H9 (cell line): ENCODE data around the gene PLCB1. TPM values are rescaled to one million over a fixed set of nuclear protein-coding genes. Genes with fewer than 3 reads are reported as not detected.

Source experiments
- DNase-seq: peaks from one replicate; pipeline ENCODE4 v3.0.0-alpha.2; 2017
- H2AFZ ChIP-seq: one replicate; pipeline ENCODE4 v1.6.1; 2013; ENCODE audit warnings: mild to moderate bottlenecking, low read length, control low read depth, moderate library complexity
- H2AK5ac ChIP-seq: 2 replicates; pipeline ENCODE4 v1.6.1; 2013; ENCODE audit warnings: low read length, control low read depth, mixed read lengths; ENCODE audit not compliant: insufficient read length
- H2BK120ac ChIP-seq: one replicate; pipeline ENCODE4 v1.6.1; 2013; ENCODE audit warnings: low read depth, mild to moderate bottlenecking, low read length, control low read depth, inconsistent platforms; ENCODE audit not compliant: poor library complexity, severe bottlenecking
- H2BK12ac ChIP-seq: 2 replicates; pipeline ENCODE4 v1.6.1; 2013; ENCODE audit warnings: low read length, control low read depth, mixed read lengths, low read depth; ENCODE audit not compliant: insufficient read length
- H2BK15ac ChIP-seq: 2 replicates; pipeline ENCODE4 v1.6.1; 2013; ENCODE audit warnings: low read depth, low read length, control low read depth
- H2BK20ac ChIP-seq: one replicate; pipeline ENCODE4 v1.6.1; 2013; ENCODE audit warnings: low read depth, mild to moderate bottlenecking, low read length, control low read depth, inconsistent platforms; ENCODE audit not compliant: poor library complexity, severe bottlenecking
- H2BK5ac ChIP-seq: 2 replicates; pipeline ENCODE4 v1.6.1; 2013; ENCODE audit warnings: low read length, control low read depth, mixed read lengths; ENCODE audit not compliant: insufficient read length
- H3K14ac ChIP-seq: 2 replicates; pipeline ENCODE4 v1.6.1; 2013; ENCODE audit warnings: low read length, control low read depth; ENCODE audit not compliant: insufficient read depth
- H3K18ac ChIP-seq: 2 replicates; pipeline ENCODE4 v1.6.1; 2013; ENCODE audit warnings: low read depth, mild to moderate bottlenecking, mixed read lengths, low read length, control low read depth; ENCODE audit not compliant: insufficient read length
- H3K23ac ChIP-seq: 2 replicates; pipeline ENCODE4 v1.6.1; 2013; ENCODE audit warnings: low read length, control low read depth, mixed read lengths, low read depth; ENCODE audit not compliant: insufficient read length
- H3K23me2 ChIP-seq: 2 replicates; pipeline ENCODE4 v1.6.1; 2013; ENCODE audit warnings: low read depth, mild to moderate bottlenecking, mixed read lengths, low read length, control low read depth; ENCODE audit not compliant: insufficient read length, poor library complexity, severe bottlenecking
- H3K27ac ChIP-seq: 2 replicates; pipeline ENCODE4 v1.5.1; 2013; ENCODE audit warnings: low read length, control low read depth, mixed read lengths, low read depth; ENCODE audit not compliant: insufficient read length
- H3K27me3 ChIP-seq: 2 replicates; pipeline ENCODE4 v1.6.1; 2013; ENCODE audit warnings: low read length, control low read depth, inconsistent platforms; ENCODE audit not compliant: insufficient read depth
- H3K4ac ChIP-seq: 2 replicates; pipeline ENCODE4 v1.6.1; 2013; ENCODE audit warnings: low read depth, mild to moderate bottlenecking, control low read depth, inconsistent platforms, low read length, moderate library complexity
- H3K4me1 ChIP-seq: 2 replicates; pipeline ENCODE4 v1.6.1; 2013; ENCODE audit warnings: low read length, control low read depth, inconsistent platforms; ENCODE audit not compliant: insufficient read depth
- H3K4me2 ChIP-seq: 2 replicates; pipeline ENCODE4 v1.6.1; 2013; ENCODE audit warnings: low read length, control low read depth, mixed read lengths; ENCODE audit not compliant: insufficient read length, insufficient read depth
- H3K56ac ChIP-seq: 2 replicates; pipeline ENCODE4 v1.6.1; 2013; ENCODE audit warnings: low read depth, mild to moderate bottlenecking, mixed read lengths, low read length, control low read depth; ENCODE audit not compliant: insufficient read length
- H3K79me1 ChIP-seq: 2 replicates; pipeline ENCODE4 v1.6.1; 2013; ENCODE audit warnings: low read depth, mild to moderate bottlenecking, moderate library complexity, low read length, control low read depth, inconsistent platforms; ENCODE audit not compliant: insufficient read depth, poor library complexity, severe bottlenecking
- H3K79me2 ChIP-seq: 2 replicates; pipeline ENCODE4 v1.6.1; 2013; ENCODE audit warnings: low read length, control low read depth, inconsistent platforms; ENCODE audit not compliant: insufficient read depth
- H3K9ac ChIP-seq: 2 replicates; pipeline ENCODE4 v1.6.1; 2013; ENCODE audit warnings: low read length, control low read depth, mixed read lengths; ENCODE audit not compliant: insufficient read length; ENCODE audit errors: extremely low read depth
- H3K9me3 ChIP-seq: one replicate; pipeline ENCODE4 v1.6.1; 2013; ENCODE audit warnings: low read depth, low read length, inconsistent platforms; ENCODE audit not compliant: control insufficient read depth
- H3T11ph ChIP-seq: one replicate; pipeline ENCODE4 v1.6.1; 2013; ENCODE audit warnings: mild to moderate bottlenecking, low read length, control low read depth, inconsistent platforms
- H4K20me1 ChIP-seq: one replicate; pipeline ENCODE4 v1.6.1; 2013; ENCODE audit not compliant: control insufficient read depth, insufficient read length, insufficient read depth
- H4K5ac ChIP-seq: 2 replicates; pipeline ENCODE4 v1.6.1; 2013; ENCODE audit warnings: low read depth, mild to moderate bottlenecking, mixed read lengths, low read length, control low read depth; ENCODE audit not compliant: insufficient read length
- H4K8ac ChIP-seq: replicated peaks from 2 replicates; pipeline ENCODE4 v1.6.1; 2013; ENCODE audit warnings: low read length, control low read depth, mixed read lengths, low read depth; ENCODE audit not compliant: insufficient read length
- H4K91ac ChIP-seq: 2 replicates; pipeline ENCODE4 v1.6.1; 2013; ENCODE audit warnings: low read depth, mild to moderate bottlenecking, moderate library complexity, mixed read lengths, low read length, control low read depth; ENCODE audit not compliant: insufficient read length
- H3K27ac Mint-ChIP-seq, 3 experiments: 2 replicates in 2 of 3; 3 replicates in 1 of 3; pipeline ENCODE4 v1.8.0; 2020 to 2021; ENCODE audit warnings: mixed read lengths in 3 of 3, mild to moderate bottlenecking in 1 of 3, moderate library complexity in 1 of 3
- H3K27me3 Mint-ChIP-seq: 2 replicates; pipeline ENCODE4 v1.8.0; 2021; ENCODE audit warnings: low read depth, mild to moderate bottlenecking, moderate library complexity, mixed read lengths
- H3K36me3 Mint-ChIP-seq, 3 experiments: 2 replicates in 2 of 3; 3 replicates in 1 of 3; pipeline ENCODE4 v1.8.0; 2020 to 2021; ENCODE audit warnings: low read depth in 3 of 3, mixed read lengths in 3 of 3; ENCODE audit not compliant: insufficient read depth in 1 of 3
- H3K4me1 Mint-ChIP-seq, 2 experiments: 2 replicates each; pipeline ENCODE4 v1.8.0; 2020; ENCODE audit warnings: mixed read lengths in 2 of 2
- H3K4me3 Mint-ChIP-seq, 2 experiments: 2 replicates in 1 of 2; 3 replicates in 1 of 2; pipeline ENCODE4 v1.8.0; 2020 to 2021; ENCODE audit warnings: mild to moderate bottlenecking in 2 of 2, mixed read lengths in 2 of 2, moderate library complexity in 1 of 2
- H3K9me3 Mint-ChIP-seq, 2 experiments: 2 replicates in 1 of 2; 3 replicates in 1 of 2; pipeline ENCODE4 v1.8.0; 2020; ENCODE audit warnings: mild to moderate bottlenecking in 2 of 2, mixed read lengths in 2 of 2, moderate library complexity in 1 of 2
- WGBS: extraction: QIAGEN DNeasy Blood & Tissue Kit; methylation state at CpG from one replicate; pipeline ENCODE4 v1.1.7; 2013; ENCODE audit warnings: missing lambda C conversion rate, low lambda C conversion rate, mixed read lengths; ENCODE audit not compliant: insufficient read length; ENCODE audit errors: extremely low coverage; 5-methylcytosine and 5-hydroxymethylcytosine counted together
- total RNA-seq: library from RNA; stranded (reverse); gene quantifications from 2 replicates; pipeline ENCODE4 v1.2.1, GENCODE V29; 2021
- TF ChIP-seq, protein P1 (sequence below): fragments of 200-600 bp; sonication (generic); conservative IDR thresholded peaks from 3 replicates; pipeline ENCODE4 v1.8.0; 2021; ENCODE audit warnings: antibody characterized with exemption, mild to moderate bottlenecking

Gene PLCB1
- total RNA-seq, 1 experiment from 2014 or later: 11.5 TPM

DNA sequence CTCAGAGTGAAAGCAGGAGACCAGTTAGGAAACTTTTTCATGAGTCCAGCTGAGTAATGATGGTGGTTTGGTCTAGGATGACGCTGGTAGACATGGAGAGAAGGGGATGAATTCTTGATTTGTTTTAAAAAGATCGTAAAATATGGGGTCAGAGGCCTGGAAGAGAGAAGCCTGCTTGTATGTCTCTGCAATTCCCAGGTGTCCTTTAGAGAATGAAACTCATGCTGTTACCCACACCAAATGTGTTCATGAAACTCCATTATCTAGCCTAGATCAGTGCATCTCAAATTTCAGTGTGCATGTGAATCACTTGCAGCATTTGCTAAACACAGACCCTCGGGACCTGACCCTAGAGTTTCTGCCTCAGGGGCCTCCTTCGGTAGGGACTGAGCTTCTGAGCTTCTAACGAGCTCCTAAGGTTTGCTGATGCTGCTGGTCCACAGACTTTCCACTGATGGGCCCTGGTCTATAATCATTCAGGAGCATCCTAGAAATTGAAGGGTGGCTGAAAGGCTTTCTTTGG is 634.9 kb downstream of the PLCB1 start:
- Histone ChIP-seq H2BK120ac (no peak overlapping the region), H2BK20ac (no peak overlapping the region), H3T11ph (no peak overlapping the region), H3K23ac (no peak overlapping the region), H3K23me2 (no peaks in the 10 kb centered on the region), H4K91ac (no peak overlapping the region), H2AK5ac (no peak overlapping the region), H3K9ac (no peak overlapping the region), H3K27me3 (no peaks in the 10 kb centered on the region), H3K79me1 (no peaks in the 10 kb centered on the region), H2BK12ac (no peak overlapping the region), H3K27ac (no peak overlapping the region), H3K79me2 (no peaks in the 10 kb centered on the region), H2AFZ (no peak overlapping the region), H4K5ac (no peak overlapping the region), H3K18ac (no peak overlapping the region), H3K4ac (no peak overlapping the region), H4K8ac (no peak overlapping the region), H3K56ac (no peak overlapping the region), H3K9me3 (no peaks in the 10 kb centered on the region), H3K4me2 (no peak overlapping the region), H2BK15ac (no peak overlapping the region), H2BK5ac (no peak overlapping the region), H3K14ac (no peak overlapping the region), H4K20me1 (no peaks in the 10 kb centered on the region), H3K4me1 (no peaks in the 10 kb centered on the region)
- H3K27me3 Mint-ChIP-seq: no peaks in the 10 kb centered on the region
- no peaks in the 10 kb centered on the region for H3K9me3 Mint-ChIP-seq
- H3K4me1 Mint-ChIP-seq: no peaks in the 10 kb centered on the region
- no CpG with 5 or more reads among the region's 5 CpGs for WGBS
- no peaks in the 10 kb centered on the region; a peak in 2 of 7 replicates for H3K36me3 Mint-ChIP-seq
- no peak overlapping the region for H3K4me3 Mint-ChIP-seq
- peak overlapping the region in 1 of 3 experiments; percentile 58; a peak in 1 of 7 replicates for H3K27ac Mint-ChIP-seq
- TF ChIP-seq, protein P1, sequence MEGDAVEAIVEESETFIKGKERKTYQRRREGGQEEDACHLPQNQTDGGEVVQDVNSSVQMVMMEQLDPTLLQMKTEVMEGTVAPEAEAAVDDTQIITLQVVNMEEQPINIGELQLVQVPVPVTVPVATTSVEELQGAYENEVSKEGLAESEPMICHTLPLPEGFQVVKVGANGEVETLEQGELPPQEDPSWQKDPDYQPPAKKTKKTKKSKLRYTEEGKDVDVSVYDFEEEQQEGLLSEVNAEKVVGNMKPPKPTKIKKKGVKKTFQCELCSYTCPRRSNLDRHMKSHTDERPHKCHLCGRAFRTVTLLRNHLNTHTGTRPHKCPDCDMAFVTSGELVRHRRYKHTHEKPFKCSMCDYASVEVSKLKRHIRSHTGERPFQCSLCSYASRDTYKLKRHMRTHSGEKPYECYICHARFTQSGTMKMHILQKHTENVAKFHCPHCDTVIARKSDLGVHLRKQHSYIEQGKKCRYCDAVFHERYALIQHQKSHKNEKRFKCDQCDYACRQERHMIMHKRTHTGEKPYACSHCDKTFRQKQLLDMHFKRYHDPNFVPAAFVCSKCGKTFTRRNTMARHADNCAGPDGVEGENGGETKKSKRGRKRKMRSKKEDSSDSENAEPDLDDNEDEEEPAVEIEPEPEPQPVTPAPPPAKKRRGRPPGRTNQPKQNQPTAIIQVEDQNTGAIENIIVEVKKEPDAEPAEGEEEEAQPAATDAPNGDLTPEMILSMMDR: no peak
- DNase-seq: no peak
